H9 (cell line): Measurements from ENCODE around the gene JAK1. TPM values are rescaled to one million over a fixed set of nuclear protein-coding genes. Genes with fewer than 3 reads are reported as not detected.

ENCODE experiments used
- DNase-seq: peaks from one replicate; pipeline ENCODE4 v3.0.0-alpha.2; 2017
- H2AFZ ChIP-seq: one replicate; pipeline ENCODE4 v1.6.1; 2013; ENCODE audit warnings: mild to moderate bottlenecking, low read length, control low read depth, moderate library complexity
- H2AK5ac ChIP-seq: 2 replicates; pipeline ENCODE4 v1.6.1; 2013; ENCODE audit warnings: low read length, control low read depth, mixed read lengths; ENCODE audit not compliant: insufficient read length
- H2BK120ac ChIP-seq: one replicate; pipeline ENCODE4 v1.6.1; 2013; ENCODE audit warnings: low read depth, mild to moderate bottlenecking, low read length, control low read depth, inconsistent platforms; ENCODE audit not compliant: poor library complexity, severe bottlenecking
- H2BK12ac ChIP-seq: 2 replicates; pipeline ENCODE4 v1.6.1; 2013; ENCODE audit warnings: low read length, control low read depth, mixed read lengths, low read depth; ENCODE audit not compliant: insufficient read length
- H2BK15ac ChIP-seq: 2 replicates; pipeline ENCODE4 v1.6.1; 2013; ENCODE audit warnings: low read depth, low read length, control low read depth
- H2BK20ac ChIP-seq: one replicate; pipeline ENCODE4 v1.6.1; 2013; ENCODE audit warnings: low read depth, mild to moderate bottlenecking, low read length, control low read depth, inconsistent platforms; ENCODE audit not compliant: poor library complexity, severe bottlenecking
- H2BK5ac ChIP-seq: 2 replicates; pipeline ENCODE4 v1.6.1; 2013; ENCODE audit warnings: low read length, control low read depth, mixed read lengths; ENCODE audit not compliant: insufficient read length
- H3K14ac ChIP-seq: 2 replicates; pipeline ENCODE4 v1.6.1; 2013; ENCODE audit warnings: low read length, control low read depth; ENCODE audit not compliant: insufficient read depth
- H3K18ac ChIP-seq: 2 replicates; pipeline ENCODE4 v1.6.1; 2013; ENCODE audit warnings: low read depth, mild to moderate bottlenecking, mixed read lengths, low read length, control low read depth; ENCODE audit not compliant: insufficient read length
- H3K23ac ChIP-seq: 2 replicates; pipeline ENCODE4 v1.6.1; 2013; ENCODE audit warnings: low read length, control low read depth, mixed read lengths, low read depth; ENCODE audit not compliant: insufficient read length
- H3K23me2 ChIP-seq: 2 replicates; pipeline ENCODE4 v1.6.1; 2013; ENCODE audit warnings: low read depth, mild to moderate bottlenecking, mixed read lengths, low read length, control low read depth; ENCODE audit not compliant: insufficient read length, poor library complexity, severe bottlenecking
- H3K27ac ChIP-seq: 2 replicates; pipeline ENCODE4 v1.5.1; 2013; ENCODE audit warnings: low read length, control low read depth, mixed read lengths, low read depth; ENCODE audit not compliant: insufficient read length
- H3K27me3 ChIP-seq: 2 replicates; pipeline ENCODE4 v1.6.1; 2013; ENCODE audit warnings: low read length, control low read depth, inconsistent platforms; ENCODE audit not compliant: insufficient read depth
- H3K4ac ChIP-seq: 2 replicates; pipeline ENCODE4 v1.6.1; 2013; ENCODE audit warnings: low read depth, mild to moderate bottlenecking, control low read depth, inconsistent platforms, low read length, moderate library complexity
- H3K4me1 ChIP-seq: 2 replicates; pipeline ENCODE4 v1.6.1; 2013; ENCODE audit warnings: low read length, control low read depth, inconsistent platforms; ENCODE audit not compliant: insufficient read depth
- H3K4me2 ChIP-seq: 2 replicates; pipeline ENCODE4 v1.6.1; 2013; ENCODE audit warnings: low read length, control low read depth, mixed read lengths; ENCODE audit not compliant: insufficient read length, insufficient read depth
- H3K56ac ChIP-seq: 2 replicates; pipeline ENCODE4 v1.6.1; 2013; ENCODE audit warnings: low read depth, mild to moderate bottlenecking, mixed read lengths, low read length, control low read depth; ENCODE audit not compliant: insufficient read length
- H3K79me1 ChIP-seq: 2 replicates; pipeline ENCODE4 v1.6.1; 2013; ENCODE audit warnings: low read depth, mild to moderate bottlenecking, moderate library complexity, low read length, control low read depth, inconsistent platforms; ENCODE audit not compliant: insufficient read depth, poor library complexity, severe bottlenecking
- H3K79me2 ChIP-seq: 2 replicates; pipeline ENCODE4 v1.6.1; 2013; ENCODE audit warnings: low read length, control low read depth, inconsistent platforms; ENCODE audit not compliant: insufficient read depth
- H3K9ac ChIP-seq: 2 replicates; pipeline ENCODE4 v1.6.1; 2013; ENCODE audit warnings: low read length, control low read depth, mixed read lengths; ENCODE audit not compliant: insufficient read length; ENCODE audit errors: extremely low read depth
- H3K9me3 ChIP-seq: one replicate; pipeline ENCODE4 v1.6.1; 2013; ENCODE audit warnings: low read depth, low read length, inconsistent platforms; ENCODE audit not compliant: control insufficient read depth
- H3T11ph ChIP-seq: one replicate; pipeline ENCODE4 v1.6.1; 2013; ENCODE audit warnings: mild to moderate bottlenecking, low read length, control low read depth, inconsistent platforms
- H4K20me1 ChIP-seq: one replicate; pipeline ENCODE4 v1.6.1; 2013; ENCODE audit not compliant: control insufficient read depth, insufficient read length, insufficient read depth
- H4K5ac ChIP-seq: 2 replicates; pipeline ENCODE4 v1.6.1; 2013; ENCODE audit warnings: low read depth, mild to moderate bottlenecking, mixed read lengths, low read length, control low read depth; ENCODE audit not compliant: insufficient read length
- H4K8ac ChIP-seq: replicated peaks from 2 replicates; pipeline ENCODE4 v1.6.1; 2013; ENCODE audit warnings: low read length, control low read depth, mixed read lengths, low read depth; ENCODE audit not compliant: insufficient read length
- H4K91ac ChIP-seq: 2 replicates; pipeline ENCODE4 v1.6.1; 2013; ENCODE audit warnings: low read depth, mild to moderate bottlenecking, moderate library complexity, mixed read lengths, low read length, control low read depth; ENCODE audit not compliant: insufficient read length
- H3K27ac Mint-ChIP-seq, 3 experiments: 2 replicates in 2 of 3; 3 replicates in 1 of 3; pipeline ENCODE4 v1.8.0; 2020 to 2021; ENCODE audit warnings: mixed read lengths in 3 of 3, mild to moderate bottlenecking in 1 of 3, moderate library complexity in 1 of 3
- H3K27me3 Mint-ChIP-seq: 2 replicates; pipeline ENCODE4 v1.8.0; 2021; ENCODE audit warnings: low read depth, mild to moderate bottlenecking, moderate library complexity, mixed read lengths
- H3K36me3 Mint-ChIP-seq, 3 experiments: 2 replicates in 2 of 3; 3 replicates in 1 of 3; pipeline ENCODE4 v1.8.0; 2020 to 2021; ENCODE audit warnings: low read depth in 3 of 3, mixed read lengths in 3 of 3; ENCODE audit not compliant: insufficient read depth in 1 of 3
- H3K4me1 Mint-ChIP-seq, 2 experiments: 2 replicates each; pipeline ENCODE4 v1.8.0; 2020; ENCODE audit warnings: mixed read lengths in 2 of 2
- H3K4me3 Mint-ChIP-seq, 2 experiments: 2 replicates in 1 of 2; 3 replicates in 1 of 2; pipeline ENCODE4 v1.8.0; 2020 to 2021; ENCODE audit warnings: mild to moderate bottlenecking in 2 of 2, mixed read lengths in 2 of 2, moderate library complexity in 1 of 2
- H3K9me3 Mint-ChIP-seq, 2 experiments: 2 replicates in 1 of 2; 3 replicates in 1 of 2; pipeline ENCODE4 v1.8.0; 2020; ENCODE audit warnings: mild to moderate bottlenecking in 2 of 2, mixed read lengths in 2 of 2, moderate library complexity in 1 of 2
- CTCF ChIP-seq: fragments of 200-600 bp; sonication (generic); conservative IDR thresholded peaks from 3 replicates; pipeline ENCODE4 v1.8.0; 2021; ENCODE audit warnings: antibody characterized with exemption, mild to moderate bottlenecking
- WGBS: extraction: QIAGEN DNeasy Blood & Tissue Kit; methylation state at CpG from one replicate; pipeline ENCODE4 v1.1.7; 2013; ENCODE audit warnings: missing lambda C conversion rate, low lambda C conversion rate, mixed read lengths; ENCODE audit not compliant: insufficient read length; ENCODE audit errors: extremely low coverage; 5-methylcytosine and 5-hydroxymethylcytosine counted together
- total RNA-seq: library from RNA; stranded (reverse); gene quantifications from 2 replicates; pipeline ENCODE4 v1.2.1, GENCODE V29; 2021

The JAK1 gene
- total RNA-seq, 1 experiment from 2014 or later, result 12.8 TPM

- H3K27me3 Mint-ChIP-seq, result no peaks in the 10 kb centered on the region
- no peaks in the 10 kb centered on the region for H3K79me1 ChIP-seq
- no peak overlapping the region for H3K27ac ChIP-seq
- H4K91ac ChIP-seq, result no peak overlapping the region
- H2AK5ac ChIP-seq, result no peak overlapping the region
- H3K23me2 ChIP-seq, result no peaks in the 10 kb centered on the region
- H3K27me3 ChIP-seq, result no peaks in the 10 kb centered on the region
- peaks cover 9% of the 10 kb centered on the region; the same call in 1 of the 2 replicates for H3K4me1 ChIP-seq
- H3K14ac ChIP-seq, result no peak overlapping the region
- H3K4me1 Mint-ChIP-seq, result peaks cover 16 to 27% of the 10 kb centered on the region in 2 experiments
- no peak overlapping the region for H3K27ac Mint-ChIP-seq
- H3K9me3 Mint-ChIP-seq, result no peaks in the 10 kb centered on the region
- no peak overlapping the region for H3K9ac ChIP-seq
- H3T11ph ChIP-seq, result no peak overlapping the region
- no peak overlapping the region for H2BK15ac ChIP-seq
- no peak overlapping the region for H3K4me2 ChIP-seq
- no CpG with 5 or more reads among the region's 2 CpGs for WGBS
- TF ChIP-seq CTCF, result no peak
- H3K9me3 ChIP-seq, result no peaks in the 10 kb centered on the region
- no peaks in the 10 kb centered on the region for H3K36me3 Mint-ChIP-seq
- no peaks in the 10 kb centered on the region for H4K20me1 ChIP-seq
- no peak overlapping the region for H2BK12ac ChIP-seq
- H2BK20ac ChIP-seq, result no peak overlapping the region
- H3K79me2 ChIP-seq, result peaks cover 3% of the 10 kb centered on the region; the same call in 1 of the 2 replicates
- H3K4me3 Mint-ChIP-seq, result no peak overlapping the region
- H3K56ac ChIP-seq, result no peak overlapping the region
- no peak overlapping the region for H3K23ac ChIP-seq
- H3K18ac ChIP-seq, result no peak overlapping the region
- no peak overlapping the region for H4K5ac ChIP-seq
- no peak for DNase-seq
- H3K4ac ChIP-seq, result no peak overlapping the region
- no peak overlapping the region for H2BK5ac ChIP-seq
- H2AFZ ChIP-seq, result no peak overlapping the region
- no peak overlapping the region for H2BK120ac ChIP-seq
- no peak overlapping the region for H4K8ac ChIP-seq
Observed at GRCh38 chr1:64921771-64922170, 44.6 kb downstream of the JAK1 start.
